HepG2 (cell line): ENCODE measurements around the gene ELP1. TPM values are rescaled to one million over a fixed set of nuclear protein-coding genes. Genes with fewer than 3 reads are reported as not detected.
A peak's percentile ranks its signal among the peaks of the same experiment; 100 is the strongest.

Experiments
- CREM ChIP-seq, 2 experiments: sonication (generic) in 1 of 2; formaldehyde crosslinking in 1 of 2; IDR thresholded peaks; 2 replicates each; pipeline versions ENCODE4 v1.4.0 to v1.6.1; 2016 to 2020; ENCODE audit warnings: antibody characterized with exemption in 1 of 2, mild to moderate bottlenecking in 1 of 2, missing genetic modification reagents in 1 of 2
- EP300 ChIP-seq, 3 experiments: sonication (generic) in 1 of 3; formaldehyde crosslinking in 1 of 3; IDR thresholded peaks; 2 replicates each; pipeline versions ENCODE4 v1.5.1 to v1.6.1; 2011 to 2020; ENCODE audit warnings: low read depth in 2 of 3, low read length in 2 of 3, borderline replicate concordance in 1 of 3, improper control_type of control experiment in 1 of 3, mild to moderate bottlenecking in 1 of 3, missing genetic modification reagents in 1 of 3, moderate library complexity in 1 of 3
- GATAD2A ChIP-seq: IDR thresholded peaks from 2 replicates; pipeline ENCODE4 v1.6.1; 2016
- HMGA1 ChIP-seq: sonication (generic); formaldehyde crosslinking; conservative IDR thresholded peaks from 2 replicates; pipeline ENCODE4 v1.4.0; 2020; ENCODE audit warnings: missing genetic modification reagents
- KDM6A ChIP-seq: IDR thresholded peaks from 2 replicates; pipeline ENCODE4 v1.6.1; 2016; ENCODE audit warnings: low read depth
- NR2F6 ChIP-seq, 2 experiments: IDR thresholded peaks; 2 replicates each; pipeline ENCODE4 v1.6.1; 2016; ENCODE audit warnings: antibody characterized with exemption in 1 of 2, mild to moderate bottlenecking in 1 of 2
- RAD51 ChIP-seq: fragments of 450-650 bp; IDR thresholded peaks from 2 replicates; pipeline ENCODE4 v1.6.1; 2016; ENCODE audit warnings: borderline replicate concordance
- RBAK ChIP-seq: sonication (generic); formaldehyde crosslinking; IDR thresholded peaks from 2 replicates; pipeline ENCODE4 v1.5.1; 2020; ENCODE audit warnings: mild to moderate bottlenecking, missing genetic modification reagents
- SALL2 ChIP-seq: sonication (generic); formaldehyde crosslinking; IDR thresholded peaks from 2 replicates; pipeline ENCODE4 v1.8.1; 2023; ENCODE audit warnings: mild to moderate bottlenecking, missing genetic modification reagents, inconsistent platforms
- SIX4 ChIP-seq: sonication (generic); formaldehyde crosslinking; IDR thresholded peaks from 2 replicates; pipeline ENCODE4 v1.4.0; 2020; ENCODE audit warnings: missing genetic modification reagents
- SP5 ChIP-seq: IDR thresholded peaks from 2 replicates; pipeline ENCODE4 v1.6.1; 2016; ENCODE audit warnings: low read depth, borderline replicate concordance
- SRY ChIP-seq: sonication (generic); formaldehyde crosslinking; IDR thresholded peaks from 2 replicates; pipeline ENCODE4 v1.8.0; 2022; ENCODE audit warnings: mild to moderate bottlenecking, missing genetic modification reagents
- ZNF224 ChIP-seq: sonication (generic); formaldehyde crosslinking; IDR thresholded peaks from 2 replicates; pipeline ENCODE4 v1.5.0; 2020; ENCODE audit warnings: mild to moderate bottlenecking, missing genetic modification reagents
- ZNF343 ChIP-seq: sonication (generic); formaldehyde crosslinking; IDR thresholded peaks from 2 replicates; pipeline ENCODE4 v1.4.0; 2020; ENCODE audit warnings: mild to moderate bottlenecking, missing genetic modification reagents
- polyA plus RNA-seq, 8 experiments: library from polyadenylated mRNA; depleted of rRNA in 3 of 8; stranded (reverse) in 7 of 8; unstranded in 1 of 8; fragments of >200 nt; fragmentation: Illumina TruSeq in 4 of 8; extraction: Trizol in 4 of 8; gene quantifications; 2 replicates each; pipeline versions ENCODE4 v1.2.1 to v1.2.3, GENCODE V29; 2011 to 2016; ENCODE audit warnings: low read depth in 4 of 8, missing spikeins in 1 of 8, mixed read lengths in 1 of 8; ENCODE audit not compliant: insufficient read depth in 1 of 8
- total RNA-seq, 5 experiments: library from RNA; depleted of rRNA; stranded (reverse); fragments of >200 nt; fragmentation: Illumina TruSeq; extraction: Trizol; gene quantifications; 2 replicates each; pipeline ENCODE4 v1.2.3, GENCODE V29; 2016; ENCODE audit warnings: low read depth in 1 of 5
- TF ChIP-seq, protein P1 (sequence below), 2 experiments: fragments of 450-650 bp in 1 of 2; sonication (generic) in 1 of 2; formaldehyde crosslinking; IDR thresholded peaks; 2 replicates each; pipeline versions ENCODE4 v1.5.0 to v1.8.0; 2020 to 2022; ENCODE audit warnings: mild to moderate bottlenecking in 1 of 2, missing genetic modification reagents in 1 of 2
- TF ChIP-seq, protein P2 (sequence below), 2 experiments: sonication (generic) in 1 of 2; formaldehyde crosslinking in 1 of 2; IDR thresholded peaks; 2 replicates each; pipeline versions ENCODE4 v1.4.0 to v1.6.1; 2016 to 2020; ENCODE audit warnings: borderline replicate concordance in 1 of 2, low read depth in 1 of 2, mild to moderate bottlenecking in 1 of 2, missing genetic modification reagents in 1 of 2
- TF ChIP-seq, protein P3 (sequence below): IDR thresholded peaks from 2 replicates; pipeline ENCODE4 v1.4.0; 2020; ENCODE audit warnings: mild to moderate bottlenecking, missing genetic modification reagents

The ELP1 gene
- total and polyA plus RNA-seq, 2 of the 13 experiments (the other 11 are each of a cell fraction or from before 2014, with no cell fraction given): 157 to 275 TPM

DNA sequence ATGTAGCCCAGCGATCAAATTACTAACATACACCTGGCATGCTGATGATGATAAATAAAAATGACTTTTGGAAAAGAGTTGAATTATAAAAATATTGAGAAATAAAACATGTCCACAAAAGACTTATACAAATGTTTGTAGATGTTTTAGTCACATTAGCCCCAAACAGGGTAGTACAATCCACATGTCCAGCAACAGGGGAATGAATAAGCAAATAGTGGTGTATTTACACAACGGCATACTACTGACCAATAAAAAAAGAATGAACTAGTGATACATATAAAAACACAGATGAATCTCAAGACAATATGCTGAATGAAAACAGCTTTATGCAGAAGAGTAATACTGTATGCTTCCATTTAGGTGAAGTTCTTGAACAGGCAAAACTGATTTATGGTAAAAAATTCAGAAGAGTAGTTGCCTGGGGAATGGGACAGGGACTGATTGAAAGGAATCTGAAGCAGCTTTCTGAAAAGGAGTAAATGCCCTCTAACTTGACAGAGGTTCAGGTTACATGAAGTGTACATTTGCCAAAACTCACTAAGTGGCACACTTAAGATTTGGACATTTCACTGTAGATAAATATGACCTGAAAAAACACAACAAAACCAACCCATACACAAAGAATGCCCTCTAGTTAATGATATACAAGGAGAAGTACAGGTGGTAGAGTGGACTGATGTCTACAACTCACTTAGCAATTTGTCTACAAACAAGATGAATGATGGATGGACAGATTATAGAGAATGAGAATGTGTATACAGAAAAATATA, 36.4 kb downstream of the ELP1 start (continued):
- TF ChIP-seq ZNF224 (no peak), ZNF343 (no peak), KDM6A (CRISPR knock-in tag) (no peak), CREM (IDR thresholded peaks at IDR 0.05) (peak; percentile 23; the same call in 1 of the 2 replicates), CREM (CRISPR knock-in tag; IDR thresholded peaks at IDR 0.05) (no peak), SALL2 (CRISPR knock-in tag) (no peak), RBAK (CRISPR knock-in tag) (no peak), GATAD2A (CRISPR knock-in tag) (peak; percentile 70), SRY (CRISPR knock-in tag) (no peak), SP5 (CRISPR knock-in tag) (no peak), RAD51 (no peak), SIX4 (peak; percentile 74), NR2F6 (IDR thresholded peaks at IDR 0.05) (peak; percentile 10; the same call in 1 of the 2 replicates), NR2F6 (CRISPR knock-in tag; IDR thresholded peaks at IDR 0.05) (no peak), HMGA1 (CRISPR knock-in tag) (no peak), EP300 (IDR thresholded peaks at IDR 0.05; ENCODE audit: low read depth in 2 of 2, low read length in 2 of 2) (peak in 1 of 2 experiments; percentile 62; a peak in 2 of 4 replicates), EP300 (CRISPR knock-in tag; IDR thresholded peaks at IDR 0.05; ENCODE audit: borderline replicate concordance) (no peak)
- TF ChIP-seq, protein P1, sequence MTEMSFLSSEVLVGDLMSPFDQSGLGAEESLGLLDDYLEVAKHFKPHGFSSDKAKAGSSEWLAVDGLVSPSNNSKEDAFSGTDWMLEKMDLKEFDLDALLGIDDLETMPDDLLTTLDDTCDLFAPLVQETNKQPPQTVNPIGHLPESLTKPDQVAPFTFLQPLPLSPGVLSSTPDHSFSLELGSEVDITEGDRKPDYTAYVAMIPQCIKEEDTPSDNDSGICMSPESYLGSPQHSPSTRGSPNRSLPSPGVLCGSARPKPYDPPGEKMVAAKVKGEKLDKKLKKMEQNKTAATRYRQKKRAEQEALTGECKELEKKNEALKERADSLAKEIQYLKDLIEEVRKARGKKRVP (CRISPR knock-in tag; IDR thresholded peaks at IDR 0.05): no peak
- TF ChIP-seq, protein P2, sequence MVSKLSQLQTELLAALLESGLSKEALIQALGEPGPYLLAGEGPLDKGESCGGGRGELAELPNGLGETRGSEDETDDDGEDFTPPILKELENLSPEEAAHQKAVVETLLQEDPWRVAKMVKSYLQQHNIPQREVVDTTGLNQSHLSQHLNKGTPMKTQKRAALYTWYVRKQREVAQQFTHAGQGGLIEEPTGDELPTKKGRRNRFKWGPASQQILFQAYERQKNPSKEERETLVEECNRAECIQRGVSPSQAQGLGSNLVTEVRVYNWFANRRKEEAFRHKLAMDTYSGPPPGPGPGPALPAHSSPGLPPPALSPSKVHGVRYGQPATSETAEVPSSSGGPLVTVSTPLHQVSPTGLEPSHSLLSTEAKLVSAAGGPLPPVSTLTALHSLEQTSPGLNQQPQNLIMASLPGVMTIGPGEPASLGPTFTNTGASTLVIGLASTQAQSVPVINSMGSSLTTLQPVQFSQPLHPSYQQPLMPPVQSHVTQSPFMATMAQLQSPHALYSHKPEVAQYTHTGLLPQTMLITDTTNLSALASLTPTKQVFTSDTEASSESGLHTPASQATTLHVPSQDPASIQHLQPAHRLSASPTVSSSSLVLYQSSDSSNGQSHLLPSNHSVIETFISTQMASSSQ (IDR thresholded peaks at IDR 0.05; ENCODE audit: low read depth): peak; percentile 56; the same call in 1 of the 2 replicates
- TF ChIP-seq, protein P2 (CRISPR knock-in tag; IDR thresholded peaks at IDR 0.05; ENCODE audit: borderline replicate concordance): no peak
- TF ChIP-seq, protein P3, sequence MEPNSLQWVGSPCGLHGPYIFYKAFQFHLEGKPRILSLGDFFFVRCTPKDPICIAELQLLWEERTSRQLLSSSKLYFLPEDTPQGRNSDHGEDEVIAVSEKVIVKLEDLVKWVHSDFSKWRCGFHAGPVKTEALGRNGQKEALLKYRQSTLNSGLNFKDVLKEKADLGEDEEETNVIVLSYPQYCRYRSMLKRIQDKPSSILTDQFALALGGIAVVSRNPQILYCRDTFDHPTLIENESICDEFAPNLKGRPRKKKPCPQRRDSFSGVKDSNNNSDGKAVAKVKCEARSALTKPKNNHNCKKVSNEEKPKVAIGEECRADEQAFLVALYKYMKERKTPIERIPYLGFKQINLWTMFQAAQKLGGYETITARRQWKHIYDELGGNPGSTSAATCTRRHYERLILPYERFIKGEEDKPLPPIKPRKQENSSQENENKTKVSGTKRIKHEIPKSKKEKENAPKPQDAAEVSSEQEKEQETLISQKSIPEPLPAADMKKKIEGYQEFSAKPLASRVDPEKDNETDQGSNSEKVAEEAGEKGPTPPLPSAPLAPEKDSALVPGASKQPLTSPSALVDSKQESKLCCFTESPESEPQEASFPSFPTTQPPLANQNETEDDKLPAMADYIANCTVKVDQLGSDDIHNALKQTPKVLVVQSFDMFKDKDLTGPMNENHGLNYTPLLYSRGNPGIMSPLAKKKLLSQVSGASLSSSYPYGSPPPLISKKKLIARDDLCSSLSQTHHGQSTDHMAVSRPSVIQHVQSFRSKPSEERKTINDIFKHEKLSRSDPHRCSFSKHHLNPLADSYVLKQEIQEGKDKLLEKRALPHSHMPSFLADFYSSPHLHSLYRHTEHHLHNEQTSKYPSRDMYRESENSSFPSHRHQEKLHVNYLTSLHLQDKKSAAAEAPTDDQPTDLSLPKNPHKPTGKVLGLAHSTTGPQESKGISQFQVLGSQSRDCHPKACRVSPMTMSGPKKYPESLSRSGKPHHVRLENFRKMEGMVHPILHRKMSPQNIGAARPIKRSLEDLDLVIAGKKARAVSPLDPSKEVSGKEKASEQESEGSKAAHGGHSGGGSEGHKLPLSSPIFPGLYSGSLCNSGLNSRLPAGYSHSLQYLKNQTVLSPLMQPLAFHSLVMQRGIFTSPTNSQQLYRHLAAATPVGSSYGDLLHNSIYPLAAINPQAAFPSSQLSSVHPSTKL (CRISPR knock-in tag): peak; percentile 47; the same call in 1 of the 2 replicates
